Activated naive CD8-positive, alpha-beta T cell (primary cell): ENCODE measurements around the gene CCDC136.

ENCODE experiments used
- H3K27ac Mint-ChIP-seq: one replicate; pipeline ENCODE4 v1.8.0; 2021; ENCODE audit warnings: mixed read lengths
- H3K27me3 Mint-ChIP-seq: one replicate; pipeline ENCODE4 v1.8.0; 2021; ENCODE audit warnings: mixed read lengths
- H3K36me3 Mint-ChIP-seq: one replicate; pipeline ENCODE4 v1.8.0; 2021; ENCODE audit warnings: mixed read lengths
- H3K4me1 Mint-ChIP-seq: one replicate; pipeline ENCODE4 v1.8.0; 2021; ENCODE audit warnings: low read depth, mixed read lengths
- H3K4me3 Mint-ChIP-seq: one replicate; pipeline ENCODE4 v1.8.0; 2021; ENCODE audit warnings: mild to moderate bottlenecking, mixed read lengths
- H3K9me3 Mint-ChIP-seq: one replicate; pipeline ENCODE4 v1.8.0; 2021; ENCODE audit warnings: low read depth, mixed read lengths

The CCDC136 gene

DNA sequence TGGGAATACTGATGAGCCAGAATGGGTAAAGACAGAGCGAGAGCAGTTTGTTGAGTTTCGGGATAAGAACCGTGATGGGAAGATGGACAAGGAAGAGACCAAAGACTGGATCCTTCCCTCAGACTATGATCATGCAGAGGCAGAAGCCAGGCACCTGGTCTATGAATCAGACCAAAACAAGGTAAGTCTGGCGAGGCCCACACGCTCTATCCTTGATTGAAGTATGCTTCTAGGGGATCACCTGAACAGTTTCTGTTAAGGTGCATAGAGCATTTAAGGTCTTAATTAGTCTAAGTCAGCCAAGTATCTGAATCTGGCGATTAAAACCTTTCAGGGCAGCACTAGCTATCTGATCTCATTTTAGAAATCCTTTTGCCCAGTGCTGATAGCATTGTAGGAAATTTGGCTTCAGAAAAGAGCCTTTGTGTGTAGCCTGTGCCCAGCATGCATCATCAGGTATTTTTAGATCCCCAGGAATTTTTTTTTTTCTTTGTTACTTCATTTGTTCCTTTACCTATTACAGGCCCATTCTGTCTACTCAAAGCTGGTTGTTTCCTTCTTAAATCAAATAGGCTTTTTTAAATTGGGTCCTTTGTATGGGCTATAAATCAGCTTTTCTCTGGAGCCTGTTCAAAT lies 24.2 kb upstream of the CCDC136 start:
- Mint-ChIP-seq H3K9me3 (no peaks in the 10 kb centered on the region), H3K4me1 (no peaks in the 10 kb centered on the region), H3K36me3 (peaks cover 15% of the 10 kb centered on the region), H3K4me3 (no peak overlapping the region), H3K27ac (peak overlapping the region; percentile 41), H3K27me3 (no peaks in the 10 kb centered on the region)

DNA sequence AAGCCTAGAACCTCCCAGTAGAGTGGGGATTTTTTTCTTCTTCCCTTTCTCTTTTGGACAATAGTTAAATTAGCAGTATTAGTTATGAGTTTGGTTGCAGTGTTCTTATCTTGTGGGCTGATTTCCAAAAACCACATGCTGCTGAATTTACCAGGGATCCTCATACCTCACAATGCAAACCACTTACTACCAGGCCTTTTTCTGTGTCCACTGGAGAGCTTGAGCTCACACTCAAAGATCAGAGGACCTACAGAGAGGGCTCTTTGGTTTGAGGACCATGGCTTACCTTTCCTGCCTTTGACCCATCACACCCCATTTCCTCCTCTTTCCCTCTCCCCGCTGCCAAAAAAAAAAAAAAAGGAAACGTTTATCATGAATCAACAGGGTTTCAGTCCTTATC lies 21.5 kb upstream of the CCDC136 start:
- Mint-ChIP-seq H3K27me3 (no peaks in the 10 kb centered on the region), H3K27ac (no peak overlapping the region), H3K4me3 (no peak overlapping the region), H3K9me3 (no peaks in the 10 kb centered on the region), H3K4me1 (no peaks in the 10 kb centered on the region), H3K36me3 (peaks cover 18% of the 10 kb centered on the region)

DNA sequence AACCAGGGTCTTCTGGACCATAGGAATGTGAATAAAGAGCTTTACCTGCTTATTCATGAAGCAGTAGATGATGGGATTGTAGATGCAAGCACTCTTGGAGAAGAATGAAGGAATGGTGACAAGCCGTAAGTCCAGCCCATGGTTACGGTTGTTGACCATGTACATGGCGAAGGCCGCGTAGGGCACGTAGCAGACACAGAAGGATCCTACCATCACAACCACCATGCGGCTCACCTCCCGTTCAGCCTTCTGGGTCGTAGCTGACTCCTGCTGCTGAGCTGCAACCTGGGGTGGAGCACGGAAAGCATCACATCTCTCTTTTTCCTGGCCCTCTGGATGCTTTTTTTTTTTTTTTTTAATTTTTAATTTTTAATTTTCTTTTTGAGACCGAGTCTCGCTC lies 18.2 kb upstream of the CCDC136 start:
- H3K9me3 Mint-ChIP-seq = peaks cover 6% of the 10 kb centered on the region
- H3K4me3 Mint-ChIP-seq = no peak overlapping the region
- H3K27ac Mint-ChIP-seq = no peak overlapping the region
- peaks cover 21% of the 10 kb centered on the region for H3K36me3 Mint-ChIP-seq
- H3K4me1 Mint-ChIP-seq = peaks cover 12% of the 10 kb centered on the region
- peaks cover 2% of the 10 kb centered on the region for H3K27me3 Mint-ChIP-seq

DNA sequence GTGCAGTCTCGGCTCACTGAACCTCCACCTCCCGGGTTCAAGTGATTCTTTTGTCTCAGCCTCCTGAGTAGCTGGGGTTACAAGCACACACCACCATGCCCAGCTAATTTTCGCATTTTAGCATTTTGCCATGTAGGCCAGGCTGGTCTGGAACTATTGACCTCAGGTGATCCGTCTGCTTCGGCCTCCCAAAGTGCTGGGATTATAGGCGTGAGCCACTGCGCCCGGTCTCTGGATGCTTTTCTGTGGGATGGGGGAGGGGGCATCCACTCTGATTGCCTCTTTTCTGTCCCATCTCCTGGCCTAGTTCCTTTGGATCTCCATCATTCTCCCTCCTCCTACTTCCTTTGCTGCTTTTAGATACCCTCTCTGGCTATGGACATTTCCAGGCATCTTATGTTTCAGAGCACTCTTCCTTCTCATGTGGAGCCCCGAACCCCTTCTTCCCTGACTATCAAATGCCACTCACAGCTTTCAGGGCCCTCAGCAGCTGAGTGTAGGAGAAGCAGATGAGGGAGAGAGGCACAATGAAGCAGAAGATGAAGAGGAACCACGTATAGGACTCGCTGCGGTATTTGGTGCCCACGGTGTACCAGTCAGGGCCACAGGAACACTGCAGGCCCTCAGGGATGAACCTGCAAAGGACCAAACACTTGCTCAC lies 17.6 kb upstream of the CCDC136 start:
- H3K9me3 Mint-ChIP-seq = peaks cover 6% of the 10 kb centered on the region
- peaks cover 21% of the 10 kb centered on the region for H3K36me3 Mint-ChIP-seq
- H3K4me1 Mint-ChIP-seq = peaks cover 12% of the 10 kb centered on the region
- peaks cover 2% of the 10 kb centered on the region for H3K27me3 Mint-ChIP-seq
- H3K27ac Mint-ChIP-seq = no peak overlapping the region
- H3K4me3 Mint-ChIP-seq = no peak overlapping the region

DNA sequence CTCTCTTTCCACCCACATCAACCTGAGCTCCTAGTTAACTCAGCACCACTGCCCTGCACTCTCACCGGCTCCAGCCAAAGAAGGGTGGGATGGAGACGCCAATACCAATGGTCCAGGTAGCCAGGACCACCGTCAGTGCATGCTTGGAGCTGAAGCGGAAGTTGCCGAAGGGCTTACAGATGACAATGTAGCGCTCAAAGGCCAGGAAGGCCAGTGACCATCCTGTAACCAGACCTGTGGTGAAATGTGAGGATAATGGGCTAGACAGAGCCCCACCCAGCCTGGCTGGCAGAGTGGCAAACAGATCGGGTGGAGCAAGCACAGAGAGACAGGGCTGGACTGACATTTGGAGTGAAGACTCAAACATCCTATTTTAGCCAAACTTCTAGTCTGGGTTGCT lies 16.8 kb upstream of the CCDC136 start:
- Mint-ChIP-seq H3K27ac (no peak overlapping the region), H3K36me3 (peaks cover 18% of the 10 kb centered on the region), H3K9me3 (peaks cover 6% of the 10 kb centered on the region), H3K27me3 (peaks cover 2% of the 10 kb centered on the region), H3K4me3 (no peak overlapping the region), H3K4me1 (peaks cover 12% of the 10 kb centered on the region)

DNA sequence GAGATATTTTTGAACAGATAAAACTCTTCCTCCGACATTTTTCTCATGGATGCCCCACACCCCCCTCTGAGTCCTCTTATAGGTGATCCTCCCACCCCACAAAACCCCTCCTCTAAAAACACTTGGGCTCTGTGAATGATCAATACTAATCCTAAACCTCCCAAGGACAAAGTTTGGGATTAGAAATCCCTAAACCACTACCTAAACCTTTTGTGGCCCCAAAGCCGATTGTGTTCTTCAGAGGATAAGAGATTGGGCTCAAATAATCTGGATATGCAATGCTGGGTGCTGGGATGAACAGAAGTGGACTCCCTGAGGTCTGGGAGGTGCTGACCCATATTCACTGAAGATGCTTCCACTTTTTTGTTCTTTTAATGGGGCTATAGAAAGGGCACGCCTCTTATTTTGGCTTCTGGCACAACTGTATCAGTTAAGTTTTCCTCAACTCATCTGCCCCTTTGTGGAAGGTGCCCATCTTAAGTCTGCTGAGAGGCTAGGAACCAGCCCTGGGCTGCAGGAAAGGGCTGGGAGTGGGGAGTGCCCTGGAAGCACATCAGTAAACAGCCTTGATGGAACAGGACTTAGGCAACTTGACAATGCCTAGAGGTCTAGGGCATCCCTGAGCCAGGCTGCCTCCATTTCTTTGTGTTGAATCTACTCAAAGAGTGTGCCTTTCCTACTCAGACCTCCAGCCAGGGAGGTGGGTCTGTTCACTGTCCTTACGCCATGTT lies 15.9 kb upstream of the CCDC136 start, which contains the start of gene OPN1SW:
TSS of gene OPN1SW (minus strand) at position 51 of the 731 bp plus-strand sequence. CDS start at position 38, 13 bp downstream.
- H3K27me3 Mint-ChIP-seq = peaks cover 2% of the 10 kb centered on the region
- peaks cover 16% of the 10 kb centered on the region for H3K36me3 Mint-ChIP-seq

GRCh38 chr7:128777156-128778123 lies 14.3 kb upstream of the CCDC136 start:
- peak overlapping the region; percentile 17 for H3K27ac Mint-ChIP-seq
- H3K36me3 Mint-ChIP-seq = peaks cover 8% of the 10 kb centered on the region
- H3K4me1 Mint-ChIP-seq = peaks cover 12% of the 10 kb centered on the region
- peaks cover 6% of the 10 kb centered on the region for H3K9me3 Mint-ChIP-seq
- peak overlapping the region; percentile 27 for H3K4me3 Mint-ChIP-seq
- peaks cover 2% of the 10 kb centered on the region for H3K27me3 Mint-ChIP-seq

More for the DNA sequence above, 15.9 kb upstream of the CCDC136 start, which contains the start of gene OPN1SW:
- H3K27ac Mint-ChIP-seq = no peak within 1 kb of the TSS
- peaks cover 12% of the 10 kb centered on the region for H3K4me1 Mint-ChIP-seq
- H3K9me3 Mint-ChIP-seq = peaks cover 6% of the 10 kb centered on the region
- H3K4me3 Mint-ChIP-seq = no peak within 1 kb of the TSS

DNA sequence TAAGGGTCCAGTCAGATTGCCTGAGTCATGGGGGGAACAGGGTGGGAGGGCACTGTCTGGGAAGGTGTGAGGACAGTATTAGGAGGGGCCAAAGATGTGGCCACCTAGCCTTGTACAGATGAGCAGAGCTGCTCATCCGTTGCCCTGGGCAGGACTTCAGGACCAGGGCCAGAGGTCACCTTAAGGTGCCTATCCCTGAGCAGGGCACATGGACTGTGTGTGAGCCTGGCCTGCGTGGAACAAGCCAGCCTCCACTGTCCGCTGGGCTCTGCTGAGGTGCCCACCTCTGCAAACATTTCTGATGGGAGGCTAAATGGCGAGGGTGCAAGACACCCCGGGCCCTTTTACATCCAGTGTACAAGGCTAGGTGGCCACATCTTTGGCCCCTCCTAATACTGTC lies 12.8 kb upstream of the CCDC136 start:
- H3K4me1 Mint-ChIP-seq = peaks cover 12% of the 10 kb centered on the region
- H3K36me3 Mint-ChIP-seq = peaks cover 8% of the 10 kb centered on the region
- H3K27me3 Mint-ChIP-seq = peaks cover 2% of the 10 kb centered on the region
- no peak overlapping the region for H3K4me3 Mint-ChIP-seq
- H3K9me3 Mint-ChIP-seq = peaks cover 6% of the 10 kb centered on the region
- no peak overlapping the region for H3K27ac Mint-ChIP-seq

DNA sequence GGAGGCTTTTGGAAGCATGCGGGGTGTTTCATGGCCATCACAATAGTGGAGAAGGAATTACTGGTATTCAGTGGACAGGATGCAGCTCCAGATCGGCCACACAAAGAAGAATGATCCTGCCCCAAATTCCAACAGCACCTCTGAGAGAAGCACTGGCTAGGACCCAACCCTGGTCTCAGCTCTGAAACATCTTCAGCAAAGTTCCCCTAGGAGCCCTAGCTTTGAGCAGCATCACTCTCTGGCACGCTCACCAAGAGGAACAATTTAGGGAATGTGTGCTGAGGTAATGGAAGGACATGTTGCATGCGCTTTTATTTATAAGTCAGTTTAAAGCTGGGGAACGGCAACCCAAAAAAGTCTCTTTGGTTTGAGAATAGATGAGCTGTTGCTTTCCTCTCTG lies 10.6 kb upstream of the CCDC136 start:
- Mint-ChIP-seq H3K27me3 (peaks cover 2% of the 10 kb centered on the region), H3K36me3 (peaks cover 3% of the 10 kb centered on the region), H3K27ac (no peak overlapping the region)

DNA sequence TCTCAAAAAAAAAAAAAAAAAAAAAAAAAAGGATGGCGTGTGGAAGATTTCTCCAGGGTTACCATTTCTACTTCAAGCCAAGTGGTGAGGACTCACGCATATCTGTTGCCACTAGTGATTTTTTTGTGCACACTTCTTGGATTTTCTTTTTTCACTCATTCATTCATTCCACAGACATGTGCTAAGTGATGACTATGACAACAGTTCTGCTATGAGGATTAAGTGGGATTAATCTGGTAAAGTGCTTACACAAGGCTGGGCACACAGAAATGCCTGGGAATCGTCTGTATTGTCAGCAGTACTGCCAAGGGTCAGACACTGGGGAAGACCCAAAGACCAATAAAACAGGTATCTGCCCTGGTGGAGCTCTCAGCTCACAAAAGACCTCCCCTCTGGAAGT lies 9.9 kb upstream of the CCDC136 start:
- Mint-ChIP-seq H3K27ac (no peak overlapping the region), H3K4me1 (peaks cover 10% of the 10 kb centered on the region), H3K9me3 (peaks cover 6% of the 10 kb centered on the region), H3K27me3 (peaks cover 2% of the 10 kb centered on the region), H3K4me3 (no peak overlapping the region), H3K36me3 (peaks cover 3% of the 10 kb centered on the region)

More for the DNA sequence above, 10.6 kb upstream of the CCDC136 start:
- peaks cover 6% of the 10 kb centered on the region for H3K9me3 Mint-ChIP-seq
- peaks cover 12% of the 10 kb centered on the region for H3K4me1 Mint-ChIP-seq
- no peak overlapping the region for H3K4me3 Mint-ChIP-seq

GRCh38 chr7:128783143-128783861 lies 8.5 kb upstream of the CCDC136 start:
- Mint-ChIP-seq H3K4me3 (no peak overlapping the region), H3K27ac (no peak overlapping the region), H3K9me3 (no peaks in the 10 kb centered on the region), H3K27me3 (no peaks in the 10 kb centered on the region), H3K4me1 (no peaks in the 10 kb centered on the region), H3K36me3 (no peaks in the 10 kb centered on the region)

DNA sequence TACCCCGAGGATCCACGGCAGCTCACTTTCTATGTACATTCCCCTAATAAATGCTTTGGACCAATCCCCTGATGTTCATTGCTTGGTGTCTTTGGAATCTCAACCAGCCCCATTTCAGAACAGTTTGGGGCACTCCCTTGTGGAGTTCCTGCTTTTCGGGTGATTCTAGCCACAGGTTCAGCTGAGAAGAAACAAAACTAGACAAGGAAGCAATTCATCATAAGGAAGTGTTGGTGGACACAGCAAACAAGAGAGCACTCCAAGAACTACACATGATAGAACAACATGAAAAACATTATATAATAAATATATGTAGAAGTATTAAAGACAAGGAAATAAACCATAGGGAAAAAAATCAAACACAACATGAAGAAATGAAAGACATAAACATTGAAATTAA lies 6.0 kb upstream of the CCDC136 start:
- no peaks in the 10 kb centered on the region for H3K9me3 Mint-ChIP-seq
- H3K4me3 Mint-ChIP-seq = no peak overlapping the region
- peaks cover 5% of the 10 kb centered on the region for H3K4me1 Mint-ChIP-seq
- H3K36me3 Mint-ChIP-seq = no peaks in the 10 kb centered on the region
- H3K27ac Mint-ChIP-seq = no peak overlapping the region
- no peaks in the 10 kb centered on the region for H3K27me3 Mint-ChIP-seq

- H3K27me3 Mint-ChIP-seq = no peaks in the 10 kb centered on the region
- peak overlapping the region; percentile 88 for H3K4me3 Mint-ChIP-seq
- H3K4me1 Mint-ChIP-seq = peaks cover 5% of the 10 kb centered on the region
- H3K9me3 Mint-ChIP-seq = no peaks in the 10 kb centered on the region
- no peaks in the 10 kb centered on the region for H3K36me3 Mint-ChIP-seq
- H3K27ac Mint-ChIP-seq = no peak overlapping the region
Observed at GRCh38 chr7:128788446-128789412, 3.0 kb upstream of the CCDC136 start.
